ENCODE results near the gene BTNL8. TPM values are rescaled to one million over a fixed set of nuclear protein-coding genes. Genes with fewer than 3 reads are reported as not detected.

Gene BTNL8
- total and polyA plus RNA-seq, 12 donors: 0.09 to 0.28 (median 0.18) TPM; not detected in 9

GRCh38 chr5:180860273-180860886 lies 38.6 kb upstream of the BTNL8 start:
- Histone ChIP-seq H3K9me3 (no peaks in the 10 kb centered on the region), H3K36me3 (peaks cover 0 to 32% (median 0%) of the 10 kb centered on the region in 9 donors), H3K27me3 (no peaks in the 10 kb centered on the region), H3K4me1 (peaks cover 6 to 22% (median 15%) of the 10 kb centered on the region in 9 donors), H3K4me3 (peak overlapping the region; percentile 76 to 99 (median 96)), H3K27ac (peak overlapping the region; percentile 91 to 97 (median 94))
- DNase-seq (peak in 1 of 2 donors; percentile 25), ATAC-seq (peak; percentile 47 to 71 (median 62))
- peak in 5 of 9 donors; percentile 3 to 42 (median 33) for TF ChIP-seq CTCF (IDR thresholded peaks at IDR 0.05)
- intact Hi-C loops (cut with DNase I): loop anchor here in 7 of 10 donors (2.0 to 10.0 kb wide), 12 partner anchors 28 to 304 kb away; partner anchors contain the start of gene MGAT1 (in 3 of the 7)
- WGBS, 2 donors: 0% methylated on average over 18 of the region's 18 CpGs

GRCh38 chr5:180860887-180861822 lies 37.8 kb upstream of the BTNL8 start, which contains the start of gene ZFP62:
Gene ZFP62 (minus strand): TSS chr5:180861276. CDS start chr5:180861219, 57 bp downstream.
- H3K27ac ChIP-seq: peak within 1 kb of the TSS; percentile 91 to 97 (median 94)
- H3K4me3 ChIP-seq: peak within 1 kb of the TSS; percentile 76 to 99 (median 96)
- intact Hi-C loops (cut with DNase I): loop anchor here in 7 of 10 donors (2.0 to 10.0 kb wide), 12 partner anchors 28 to 304 kb away; partner anchors contain the start of gene MGAT1 (in 3 of the 7)
- peak; percentile 91 to 93 for DNase-seq
- H3K9me3 ChIP-seq: no peaks in the 10 kb centered on the region
- peak in 3 of 9 donors; percentile 4 to 23 (median 7) for TF ChIP-seq CTCF (IDR thresholded peaks at IDR 0.05)
- peaks cover 6 to 22% (median 15%) of the 10 kb centered on the region in 9 donors for H3K4me1 ChIP-seq
- WGBS, 2 donors: 0 to 1% methylated on average over 81 to 84 of the region's 84 CpGs
- peak; percentile 97 to 99 (median 98) for ATAC-seq
- H3K27me3 ChIP-seq: peaks cover 0 to 3% (median 0%) of the 10 kb centered on the region in 7 donors
- peaks cover 0 to 24% (median 0%) of the 10 kb centered on the region in 9 donors for H3K36me3 ChIP-seq

GRCh38 chr5:180862645-180863044 lies 36.3 kb upstream of the BTNL8 start:
- Histone ChIP-seq H3K27me3 (peaks cover 0 to 11% (median 0%) of the 10 kb centered on the region in 7 donors), H3K4me3 (no peak overlapping the region), H3K27ac (no peak overlapping the region), H3K4me1 (peaks cover 6 to 22% (median 15%) of the 10 kb centered on the region in 9 donors), H3K36me3 (peaks cover 0 to 18% (median 0%) of the 10 kb centered on the region in 9 donors), H3K9me3 (no peaks in the 10 kb centered on the region)
- no peak for ATAC-seq
- intact Hi-C loops (cut with DNase I): loop anchor here in 7 of 10 donors (5.0 to 10.0 kb wide), 8 partner anchors 45 to 302 kb away; partner anchors contain the start of gene MGAT1 (in 2 of the 7)
- no peak for DNase-seq
- WGBS, 2 donors: 60 to 62% methylated on average over 11 of the region's 11 CpGs
- TF ChIP-seq CTCF (IDR thresholded peaks at IDR 0.05): no peak
